ENCODE results near the gene ARAP2.

The ARAP2 gene

DNA sequence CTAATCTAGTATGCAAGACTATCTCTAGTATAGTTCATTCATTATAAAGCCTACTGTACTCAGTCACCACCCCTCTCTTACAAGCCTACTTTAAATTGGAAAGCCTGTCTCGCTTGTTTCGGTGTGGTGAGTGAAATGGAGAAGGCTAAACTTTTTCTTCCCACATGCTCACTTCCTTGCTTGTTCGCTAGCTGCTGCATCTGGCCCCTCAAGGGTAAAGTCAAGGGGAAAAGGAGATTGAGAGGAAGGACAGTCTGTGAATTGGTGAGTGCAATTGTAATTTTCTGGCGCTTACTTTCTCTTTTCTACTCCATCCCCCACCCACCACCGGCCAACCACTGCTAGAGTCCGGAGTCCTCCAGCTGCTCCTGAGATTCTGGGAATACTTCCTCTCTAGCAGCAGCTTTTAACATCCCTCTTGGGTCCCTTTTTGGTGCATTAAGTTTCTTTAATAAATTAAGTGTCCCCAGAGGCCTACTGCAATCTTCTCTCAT is 12.1 kb upstream of the ARAP2 start:
- no peak for DNase-seq (ENCODE audit: low read depth)

DNA sequence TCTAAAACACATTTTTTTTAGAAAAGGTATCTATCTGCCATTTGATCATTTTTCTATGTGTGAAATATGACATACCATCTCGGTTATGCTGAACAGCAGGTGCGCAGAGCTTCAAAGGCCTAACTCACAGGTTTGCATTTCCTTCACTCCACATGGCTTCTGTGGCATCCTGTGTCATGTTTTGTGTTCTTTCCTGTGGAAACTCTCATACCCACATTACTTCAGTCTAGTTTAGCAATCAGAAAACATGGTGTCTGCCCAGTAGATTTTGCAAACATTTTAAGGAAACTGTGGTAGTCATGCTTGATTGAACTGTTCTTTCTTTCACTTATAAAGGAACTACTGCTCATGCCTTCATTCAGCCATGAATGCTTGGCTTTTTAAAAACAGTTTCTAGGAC is 11.3 kb upstream of the ARAP2 start:
- no peak for DNase-seq (ENCODE audit: low read depth)

DNA sequence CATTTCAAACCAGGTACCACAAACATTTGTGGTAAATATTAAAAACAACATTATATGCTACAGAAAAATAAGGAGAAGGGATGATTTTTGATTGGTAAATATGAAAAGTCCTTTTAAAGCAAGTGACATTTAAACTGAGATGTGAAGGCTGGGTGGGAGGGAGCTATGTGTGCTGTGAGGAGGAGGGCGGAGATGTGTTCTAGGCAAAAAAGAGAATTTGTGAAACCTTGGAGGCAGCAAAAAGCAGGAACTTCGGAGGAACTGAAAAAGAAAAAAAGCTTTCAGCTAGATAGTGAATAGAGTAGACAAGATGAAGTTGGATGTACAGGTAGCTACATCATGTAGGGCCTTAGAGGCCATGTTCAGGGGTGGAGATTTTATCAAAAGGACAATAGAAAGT is 10.1 kb upstream of the ARAP2 start:
- DNase-seq (ENCODE audit: low read depth), result no peak

DNA sequence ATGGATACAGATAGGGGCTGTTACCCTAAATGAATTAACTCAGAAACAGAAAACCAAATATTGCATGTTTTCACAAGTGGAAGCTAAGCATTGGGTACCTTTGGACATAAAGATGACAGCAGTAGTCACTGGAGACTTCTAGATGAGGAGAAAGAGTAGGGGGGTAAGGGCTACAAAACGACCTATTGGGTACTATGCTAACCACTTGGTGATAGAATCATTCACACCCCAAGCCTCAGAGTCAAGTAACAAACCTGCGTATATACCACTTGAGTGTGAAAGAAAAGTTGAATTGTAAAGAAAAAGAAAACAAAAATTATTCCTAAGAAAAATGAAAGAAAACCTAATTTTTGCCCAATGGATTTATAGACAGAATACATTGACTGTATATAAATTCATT is 7.7 kb upstream of the ARAP2 start:
- DNase-seq (ENCODE audit: low read depth), result no peak

DNA sequence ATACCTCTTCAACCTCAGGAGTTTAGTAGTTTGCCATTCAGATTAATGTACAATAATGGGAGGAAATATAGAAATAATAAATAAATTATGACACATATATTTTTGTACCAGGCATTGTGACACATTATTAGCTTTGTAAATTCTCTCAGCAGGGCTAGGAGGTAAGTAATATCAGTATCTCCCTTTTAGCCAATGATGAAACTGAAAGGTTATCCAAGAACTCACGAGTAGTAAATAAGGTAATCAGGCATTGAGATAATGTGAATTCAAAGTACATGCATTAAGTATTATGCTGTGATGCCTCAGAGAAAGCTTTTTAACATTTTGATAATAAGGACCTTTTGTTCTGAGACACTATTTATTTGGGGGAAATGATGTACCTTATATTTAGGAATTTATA is 5.3 kb upstream of the ARAP2 start:
- no peak for DNase-seq (ENCODE audit: low read depth)

DNA sequence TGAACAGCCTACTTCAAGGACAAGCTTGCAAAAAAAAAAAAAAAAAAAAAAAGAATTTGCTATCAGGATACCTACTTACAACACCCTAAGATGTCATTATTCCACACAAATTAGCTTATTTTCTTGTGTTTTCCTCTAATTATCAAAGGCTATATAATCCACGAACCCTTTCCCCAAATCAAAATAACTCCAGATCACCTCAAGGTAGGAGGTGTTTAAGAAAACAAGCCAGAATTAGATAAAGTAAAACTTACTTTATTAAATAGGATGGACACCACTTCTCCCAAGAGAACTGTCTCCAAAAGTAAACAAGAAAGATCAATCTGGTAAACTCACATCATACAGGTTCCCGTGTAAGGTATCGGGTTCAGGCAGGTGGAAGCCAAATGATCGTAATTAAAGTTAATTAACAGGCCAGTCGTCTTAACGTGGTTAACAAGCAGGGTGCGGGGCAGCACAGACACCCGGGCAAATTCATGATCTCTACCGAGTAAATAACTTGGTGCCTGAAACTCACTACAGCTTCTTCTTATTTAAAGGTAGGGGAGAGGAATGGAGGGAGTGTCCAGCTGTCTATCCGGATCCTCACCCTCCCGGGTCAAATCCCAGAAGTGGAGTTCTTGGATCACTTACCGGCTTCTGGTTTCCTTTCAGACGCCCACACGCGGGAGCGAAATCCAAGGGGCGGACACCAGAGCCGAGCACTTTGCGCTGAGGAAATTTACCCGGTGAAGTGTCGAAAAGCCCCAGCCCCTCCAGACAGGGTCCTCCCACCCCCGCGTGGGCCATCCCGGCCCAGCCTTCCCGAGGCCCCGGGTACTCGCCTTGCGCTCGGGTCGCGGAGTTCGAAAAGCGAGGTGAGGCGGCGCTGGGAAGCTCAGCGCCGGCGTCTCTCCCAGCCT is 708 bp downstream of the ARAP2 start:
- no peak for DNase-seq (ENCODE audit: low read depth)

DNA sequence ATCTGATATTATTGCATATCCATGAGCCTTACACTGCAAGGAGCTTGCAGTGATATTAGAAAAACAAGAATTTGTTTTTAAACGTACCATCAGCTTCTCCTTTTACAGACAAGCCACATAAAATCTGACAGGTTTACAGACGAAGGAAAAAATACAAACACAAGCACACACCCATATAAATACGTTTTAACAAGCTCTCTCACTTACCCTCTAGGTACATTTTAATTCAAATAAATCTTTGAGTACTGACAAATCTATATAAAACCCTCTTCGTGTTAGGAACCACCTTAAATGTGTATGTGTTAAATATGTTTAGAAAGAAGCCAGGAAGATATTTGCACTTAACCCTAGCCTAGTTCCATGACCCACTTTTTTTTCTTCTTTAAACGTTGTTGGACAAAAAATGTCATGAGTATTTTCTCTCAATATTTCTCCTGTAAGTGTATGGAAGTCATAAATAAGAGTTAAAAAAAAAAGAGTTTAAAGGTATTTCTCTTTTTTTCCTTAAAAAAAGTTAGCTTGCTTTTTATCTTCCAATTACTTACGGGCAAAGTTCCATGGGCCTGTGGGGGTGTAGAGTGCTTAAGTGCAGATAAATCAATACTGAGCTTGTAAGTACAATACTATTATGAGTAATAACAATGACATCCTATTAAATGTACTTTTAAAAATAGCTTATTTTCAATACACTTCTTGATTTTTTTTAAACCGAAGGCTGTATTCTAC is 1.5 kb downstream of the ARAP2 start:
- DNase-seq (ENCODE audit: low read depth), result no peak

DNA sequence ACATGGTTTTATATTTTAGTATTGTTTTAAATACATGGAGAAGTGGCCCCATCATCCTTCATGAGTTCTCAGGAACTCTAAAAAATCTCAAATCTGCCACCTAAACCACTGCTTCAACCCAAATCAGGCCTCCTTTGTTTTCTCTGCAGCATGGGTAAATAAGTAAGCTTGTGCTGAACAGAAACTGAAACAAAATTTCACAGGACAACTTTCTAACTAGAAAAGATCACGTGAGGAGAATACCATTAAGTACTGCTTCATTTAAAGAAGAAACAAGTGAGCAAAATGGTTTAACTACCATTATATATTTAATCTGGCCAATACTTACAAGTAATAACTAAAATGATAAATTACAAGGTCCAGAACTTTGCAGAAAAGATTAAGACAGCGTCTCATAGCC is 2.5 kb downstream of the ARAP2 start:
- DNase-seq (ENCODE audit: low read depth), result no peak

DNA sequence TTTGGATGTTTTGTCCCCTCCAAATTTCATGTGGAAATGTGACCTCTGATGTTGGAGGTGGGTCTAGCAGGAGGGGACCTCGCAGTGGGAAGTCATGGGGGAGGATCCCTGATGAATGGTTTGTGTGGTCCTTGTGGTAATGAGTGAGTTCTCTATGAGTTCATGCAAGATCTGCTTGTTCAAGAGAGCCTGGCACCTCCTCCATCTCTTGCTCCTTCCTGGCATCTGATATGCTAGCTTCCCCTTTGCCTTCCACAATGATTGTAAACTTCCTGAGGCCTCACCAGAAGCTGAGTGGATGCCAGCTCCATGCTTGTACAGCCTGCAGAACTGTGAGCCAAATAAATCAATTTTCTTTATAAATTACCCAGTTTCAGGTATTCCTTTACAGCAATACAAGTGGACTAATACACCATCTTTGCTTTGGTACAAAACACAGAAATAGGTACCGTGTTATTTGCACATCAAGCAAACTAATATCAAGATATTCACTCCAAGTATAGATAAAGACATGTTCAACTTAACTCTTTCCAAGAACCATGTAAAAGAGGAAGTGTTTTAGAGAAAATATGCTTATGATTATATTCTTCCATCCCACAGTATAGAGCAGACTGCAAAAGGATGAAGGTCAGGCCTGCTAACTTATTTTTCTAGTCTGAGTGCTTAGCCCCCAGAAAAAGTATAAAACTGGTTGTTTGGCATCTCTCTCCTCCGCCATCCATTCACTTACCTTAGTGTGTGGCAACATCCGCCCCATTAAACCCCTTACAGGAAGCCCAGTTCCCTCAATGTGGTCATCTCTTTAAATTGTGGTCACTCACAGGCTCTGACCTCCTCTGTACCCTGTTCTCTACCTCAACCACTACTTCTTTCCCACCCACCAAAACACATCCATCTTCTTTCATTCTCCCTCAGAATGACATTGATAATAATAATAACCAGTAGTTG is 6.7 kb downstream of the ARAP2 start:
- DNase-seq (ENCODE audit: low read depth), result no peak

DNA sequence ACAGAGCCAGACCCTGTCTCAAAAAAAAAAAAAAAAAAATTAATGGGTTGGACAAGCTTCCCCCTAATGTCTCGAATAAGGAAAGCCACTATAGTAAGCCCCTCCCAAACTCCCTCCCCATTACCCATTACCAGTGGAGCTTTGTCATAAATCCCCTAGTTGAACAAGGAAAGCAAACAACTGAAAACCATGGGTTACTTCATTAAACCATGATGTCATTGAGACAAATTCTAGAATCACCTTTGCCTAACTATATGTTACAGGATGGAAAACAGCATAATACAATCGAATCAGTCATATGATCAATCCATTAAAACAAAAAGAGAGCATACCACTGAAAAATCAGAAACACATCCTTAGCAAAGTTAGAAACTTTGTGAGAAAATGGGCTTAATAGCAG is 8.2 kb downstream of the ARAP2 start:
- no peak for DNase-seq (ENCODE audit: low read depth)

DNA sequence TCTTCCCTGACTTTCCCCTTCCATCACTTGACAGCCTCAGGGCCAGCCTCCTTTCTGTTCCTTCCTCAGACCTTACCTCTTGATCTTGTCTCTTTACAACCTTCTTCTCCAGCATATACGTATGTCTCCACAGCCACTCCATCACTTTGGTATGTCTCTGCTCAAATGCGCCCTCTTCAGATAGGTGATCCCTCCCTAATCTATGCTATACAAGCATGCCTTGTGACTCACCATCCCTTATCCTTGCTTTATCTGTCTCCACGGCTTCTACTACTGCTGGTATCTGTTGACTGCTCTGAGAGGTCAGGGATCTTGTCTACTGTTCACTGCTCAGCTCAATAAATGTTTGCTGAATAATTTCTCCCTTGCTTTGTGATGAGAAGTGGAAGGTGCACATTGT is 9.0 kb downstream of the ARAP2 start:
- no peak for DNase-seq (ENCODE audit: low read depth)

DNA sequence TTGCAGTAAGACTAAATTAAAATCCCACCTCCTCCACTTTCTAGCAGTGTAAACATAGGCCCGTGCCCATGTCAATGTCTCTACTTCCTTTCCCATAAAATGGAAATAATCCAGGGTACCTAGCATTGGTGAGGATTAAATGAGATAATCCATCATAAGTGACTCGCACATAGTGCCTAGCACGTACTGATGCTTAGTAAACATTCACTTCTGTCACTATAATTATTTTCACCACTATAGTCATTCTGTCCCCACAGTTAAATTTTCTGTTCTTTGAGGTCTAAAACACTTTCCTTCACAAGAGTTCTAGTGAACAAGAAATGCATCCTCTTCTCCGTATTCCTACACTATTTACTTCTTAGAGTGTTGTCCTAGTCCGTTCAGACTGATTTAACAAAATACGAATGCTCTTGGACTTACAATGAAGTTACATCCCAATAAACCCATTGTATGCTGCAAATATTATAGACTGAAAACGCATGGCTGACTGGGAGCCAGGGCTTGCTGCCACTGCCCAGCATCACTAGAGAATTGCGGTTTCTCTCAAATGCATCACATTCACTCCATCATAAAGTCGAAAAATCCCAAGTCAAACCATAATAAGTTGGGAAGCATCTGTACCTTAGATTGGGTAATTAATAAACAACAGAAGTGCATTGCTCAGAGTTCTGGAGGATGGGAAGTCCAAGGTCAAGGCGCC is 10.6 kb downstream of the ARAP2 start:
- no peak for DNase-seq (ENCODE audit: low read depth)

DNA sequence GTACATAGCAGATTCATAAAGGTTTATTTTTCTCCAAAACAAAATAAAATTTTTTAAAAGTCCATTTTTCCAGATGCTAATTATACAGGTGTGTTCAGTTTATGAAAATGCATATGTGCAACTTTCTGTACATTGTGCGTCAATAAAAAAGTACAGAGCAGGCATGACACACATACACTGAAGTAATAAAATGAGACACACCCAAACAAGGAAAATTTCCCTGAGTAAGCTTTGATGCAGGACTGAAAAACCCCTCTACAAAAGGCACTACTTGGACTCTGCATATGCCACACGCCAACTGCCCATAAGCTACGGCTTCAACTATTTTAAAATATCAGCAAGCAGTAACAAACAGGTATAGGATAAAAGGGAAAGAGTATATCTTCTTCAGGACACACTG is 13.8 kb downstream of the ARAP2 start:
- DNase-seq (ENCODE audit: low read depth), result no peak

DNA sequence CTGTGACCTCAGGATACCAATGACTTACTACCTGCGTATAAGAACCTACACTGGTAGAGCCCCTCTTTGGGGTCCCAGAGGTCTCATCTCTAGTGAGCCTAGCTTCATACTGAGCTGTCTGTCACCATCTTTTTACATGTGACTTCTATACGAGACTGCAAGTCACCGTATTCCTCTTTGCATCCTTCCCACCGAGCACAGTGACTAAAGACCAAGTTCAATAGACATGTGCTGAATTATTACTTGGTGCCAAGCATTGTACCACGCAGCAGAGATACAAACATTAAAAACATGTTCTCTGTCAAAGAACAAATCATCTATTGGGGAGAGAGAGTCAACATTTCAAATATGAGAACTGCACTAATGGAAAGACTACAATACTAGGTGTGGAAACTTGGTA is 16.4 kb downstream of the ARAP2 start:
- no peak for DNase-seq (ENCODE audit: low read depth)

DNA sequence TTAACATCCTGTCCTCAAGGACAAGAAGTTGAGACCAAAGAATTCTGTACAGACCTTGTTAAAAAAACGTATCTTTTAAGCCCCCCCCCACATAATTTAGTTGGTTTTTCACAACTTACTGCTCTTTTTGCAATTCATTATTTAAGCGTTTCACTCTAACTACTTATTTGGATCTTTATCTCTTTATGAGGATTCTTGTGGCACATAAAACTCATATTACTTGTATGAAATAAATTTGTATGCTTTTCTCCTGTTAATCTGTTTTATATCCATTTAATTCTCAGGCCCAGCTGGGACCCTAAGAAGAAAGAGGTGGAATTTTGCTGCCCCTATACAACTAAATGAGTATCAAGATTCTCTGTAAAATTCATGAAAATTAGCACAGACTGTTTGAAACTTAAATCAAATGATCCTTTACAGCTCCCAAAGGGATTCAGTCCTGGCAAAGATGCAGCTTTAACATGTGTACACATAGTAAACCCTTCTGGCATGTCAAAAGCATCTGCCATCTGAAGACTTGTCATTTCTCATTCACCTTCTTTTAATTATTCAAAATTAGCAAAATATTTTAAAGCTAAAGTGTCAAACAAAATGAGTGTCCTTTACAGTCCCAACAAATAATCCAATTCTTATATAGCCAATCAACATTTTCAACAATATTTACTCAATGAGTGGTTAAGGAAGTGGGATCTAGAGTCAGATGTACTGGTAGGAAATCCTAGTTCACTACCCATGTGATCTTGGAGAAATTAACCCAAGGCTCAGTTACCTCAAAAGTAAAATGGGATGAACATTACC is 17.7 kb downstream of the ARAP2 start:
- DNase-seq (ENCODE audit: low read depth), result no peak

DNA sequence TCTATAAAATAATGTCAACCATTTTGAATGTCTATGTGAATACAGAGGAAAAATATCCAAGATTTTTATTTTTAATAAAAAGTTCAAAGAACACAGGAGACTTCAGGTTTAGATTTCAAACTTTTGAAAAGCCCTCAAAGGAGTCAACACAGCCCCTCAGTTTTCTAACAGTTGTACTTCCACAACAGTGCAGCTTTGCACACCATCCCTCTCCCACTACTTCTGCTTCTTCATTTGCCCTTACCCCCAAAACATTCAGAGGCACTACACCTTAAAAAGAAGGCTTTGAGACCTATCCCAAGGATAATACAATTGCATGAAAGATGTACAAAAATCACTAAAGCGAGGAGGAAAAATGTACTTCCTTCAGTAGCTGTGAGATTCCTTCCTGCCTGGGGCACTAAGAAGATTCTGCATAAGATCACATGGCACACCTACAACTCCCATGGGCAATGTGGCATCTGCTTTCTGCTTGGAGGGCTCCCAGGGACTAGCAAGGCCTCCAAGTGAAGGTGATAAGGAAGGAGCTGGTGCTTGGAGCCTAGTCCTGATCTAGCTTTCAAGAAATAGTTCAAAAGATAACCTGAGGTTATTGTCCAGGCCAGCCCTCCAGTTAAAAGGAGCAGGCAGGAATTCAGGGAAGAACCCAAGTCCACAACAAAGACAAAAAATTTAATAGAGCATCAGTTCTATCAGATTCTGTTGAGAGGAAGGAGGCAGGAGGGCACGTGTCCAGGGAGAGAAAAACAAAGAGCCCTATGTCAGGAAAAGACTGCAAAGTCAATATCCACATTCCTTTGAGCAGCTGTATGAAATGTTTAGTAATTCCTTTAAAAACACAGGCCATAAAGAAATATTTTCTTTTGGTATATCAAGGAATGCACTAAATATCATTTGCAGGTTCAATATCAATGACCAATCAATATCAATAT is 19.1 kb downstream of the ARAP2 start:
- no peak for DNase-seq (ENCODE audit: low read depth)

DNA sequence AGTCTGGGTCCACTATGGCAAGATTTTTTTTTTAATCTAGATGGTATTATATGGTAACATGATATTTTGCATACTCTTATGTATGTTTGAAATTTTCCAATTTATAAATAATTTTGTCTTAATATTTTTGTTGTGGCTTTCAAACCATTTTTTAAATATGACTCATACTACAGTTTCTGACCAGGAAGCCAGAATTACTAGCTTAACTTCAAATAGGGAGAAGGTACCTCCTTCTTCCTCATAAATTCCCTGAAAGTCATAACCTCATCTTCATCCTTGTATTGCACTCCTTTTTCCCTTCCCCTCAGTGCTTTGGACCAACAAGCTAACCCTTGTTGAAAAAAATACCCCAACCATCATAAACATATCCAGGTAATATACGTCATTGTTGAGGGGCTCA is 21.6 kb downstream of the ARAP2 start:
- no peak for DNase-seq (ENCODE audit: low read depth)

DNA sequence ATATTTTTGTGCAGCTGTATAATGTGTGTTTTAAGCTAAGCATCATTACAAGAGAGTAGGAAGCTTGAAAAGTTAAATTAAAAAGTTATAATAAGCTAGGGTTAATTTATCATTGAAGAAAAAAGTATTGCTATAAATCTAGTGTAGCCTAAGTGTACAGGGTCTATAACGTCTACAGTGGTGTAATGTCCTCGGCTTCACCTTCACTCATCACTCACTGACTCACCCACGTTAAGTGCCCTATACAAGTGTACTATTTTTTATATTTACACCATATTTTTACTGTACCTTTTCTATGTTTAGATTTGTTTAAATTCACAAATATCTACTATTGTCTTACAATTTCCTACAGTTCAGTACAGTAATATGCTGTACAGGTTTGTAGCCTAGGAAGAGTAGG is 23.5 kb downstream of the ARAP2 start:
- no peak for DNase-seq (ENCODE audit: low read depth)

DNA sequence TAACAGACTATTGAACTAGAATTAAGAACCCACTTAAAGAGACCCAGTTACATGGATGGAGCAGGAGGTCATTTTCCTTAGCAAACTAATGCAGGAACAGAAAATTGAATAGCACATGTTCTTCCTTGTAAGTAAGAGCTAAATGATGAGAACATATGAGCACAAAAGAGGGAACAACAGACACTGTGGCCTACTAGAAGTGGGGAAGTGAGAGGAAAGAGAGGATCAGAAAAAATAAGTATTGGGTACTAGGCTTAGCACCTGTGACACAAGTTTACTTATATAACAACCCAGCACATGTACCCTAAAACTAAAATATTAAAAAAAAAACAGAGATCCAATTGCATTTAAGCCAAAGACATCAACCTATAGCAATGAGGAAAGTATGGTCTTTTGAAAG is 26.2 kb downstream of the ARAP2 start:
- no peak for DNase-seq (ENCODE audit: low read depth)

DNA sequence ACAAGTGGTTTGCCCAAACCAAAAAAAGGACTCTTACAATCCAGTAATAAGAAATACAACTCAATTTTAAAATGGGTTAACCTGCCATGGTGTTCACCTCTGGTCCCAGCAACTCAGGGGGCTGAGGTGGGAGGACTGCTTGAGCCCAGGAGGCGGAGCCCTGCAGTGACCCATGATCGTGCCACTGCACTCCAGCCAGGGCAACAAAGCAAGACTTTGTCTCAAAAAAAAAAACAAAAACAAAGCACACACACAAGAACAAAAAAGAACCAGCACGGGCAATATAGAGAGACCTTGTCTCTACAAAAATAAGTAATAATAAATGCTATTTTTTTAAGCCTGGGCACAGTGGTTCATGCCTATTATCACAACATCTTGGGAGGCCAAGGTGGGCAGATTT is 28.7 kb downstream of the ARAP2 start:
- no peak for DNase-seq (ENCODE audit: low read depth)

Measured in stromal cell of bone marrow (primary cell).